ENCODE measurements around the gene ANAPC15. TPM values are rescaled to one million over a fixed set of nuclear protein-coding genes. Genes with fewer than 3 reads are reported as not detected.

ANAPC15 gene
- total and polyA plus RNA-seq, 2 donors (not counting 3 experiments of a cell fraction or from before 2014, with no cell fraction given): 67.0 to 70.5 TPM

DNA sequence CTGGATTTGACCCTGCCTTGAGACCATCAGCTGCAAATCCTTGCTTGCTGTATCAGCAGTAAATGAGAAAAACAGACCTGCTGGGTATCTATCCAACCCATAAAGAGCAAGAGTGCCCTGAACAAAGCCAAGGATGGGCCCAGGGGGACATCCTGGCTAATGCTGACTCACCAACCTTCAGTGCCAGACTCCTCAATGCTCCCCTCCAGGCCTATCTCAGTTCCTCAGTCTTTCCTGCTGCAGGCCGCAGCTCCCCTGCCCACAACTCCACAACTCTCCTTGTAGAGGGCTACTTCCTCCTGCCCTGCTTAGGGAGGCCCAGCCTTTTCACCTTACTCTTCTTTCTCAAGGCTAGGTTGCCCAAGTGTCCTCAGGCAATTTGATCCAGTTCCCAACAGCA lies 12.0 kb downstream of the ANAPC15 start:
- BruUV-seq (replicated peaks): no TSS peak
- peak overlapping the region; percentile 14 for H3K4me2 ChIP-seq (ENCODE audit: insufficient read depth, low read length)
- no peaks in the 10 kb centered on the region for H3K27me3 ChIP-seq (ENCODE audit: control insufficient read depth in 2 of 2, insufficient read depth in 2 of 2, low read length in 2 of 2)
- no peak overlapping the region for H3K9ac ChIP-seq (replicated peaks; ENCODE audit: extremely low read depth, insufficient read depth, low read length)
- H3K4me1 ChIP-seq (ENCODE audit: control insufficient read depth, extremely low read depth, insufficient read depth, low read length): peaks cover 26% of the 10 kb centered on the region
- H3K9me1 ChIP-seq (replicated peaks; ENCODE audit: control insufficient read depth, extremely low read depth, insufficient read depth, low read length): no peaks in the 10 kb centered on the region
- intact Hi-C loops (cut with micrococcal nuclease): no loop called here
- no peaks in the 10 kb centered on the region for H4K20me1 ChIP-seq (replicated peaks; ENCODE audit: control insufficient read depth, extremely low read depth, insufficient read depth, low read length)
- ChIA-PET POLR2A (interaction anchor here (1.2 kb wide), 1 partner anchor 12 kb away, joined by 3 read pairs; the partner anchor contains the start of gene ANAPC15), CTCF (interaction anchor here (0.7 to 3.4 kb wide), 9 partner anchors 8 to 330 kb away, joined by 3 to 35 read pairs (median 5); partner anchors contain the start of gene ANAPC15)
- dilution Hi-C loops (cut with MboI; ENCODE audit: extremely low pct_ligation_motif_present, low sequenced_read_pairs): no loop called here
- H3K36me3 ChIP-seq (ENCODE audit: control insufficient read depth in 2 of 2, extremely low read depth in 1 of 2, insufficient read depth in 2 of 2, low read length in 2 of 2): peaks cover 11 to 19% of the 10 kb centered on the region in 2 experiments
- peaks cover 29% of the 10 kb centered on the region for H3K79me2 ChIP-seq (ENCODE audit: control insufficient read depth, insufficient read depth, low read length)
- no peak overlapping the region for H2AFZ ChIP-seq (ENCODE audit: low read depth, low read length)
- no peak overlapping the region for H3K27ac ChIP-seq (ENCODE audit: insufficient read depth, low read depth, low read length)
- no peak for FAIRE-seq
- H3K9me3 ChIP-seq (replicated peaks; ENCODE audit: control insufficient read depth, insufficient read depth, low read length): no peaks in the 10 kb centered on the region
- no peak overlapping the region for H3K4me3 ChIP-seq (replicated peaks in 1 of 3; ENCODE audit: insufficient read depth in 1 of 3, low read depth in 1 of 3, low read length in 3 of 3)
- peak; percentile 44 for DNase-seq (ENCODE audit: low read depth, low spot score)
- TF ChIP-seq MYC (IDR thresholded peaks at IDR 0.05; ENCODE audit: low read depth, low read length) (no peak), FOS (IDR thresholded peaks at IDR 0.05; ENCODE audit: borderline replicate concordance, insufficient read depth, low read length) (no peak), MAX (IDR thresholded peaks at IDR 0.05; ENCODE audit: insufficient read depth, insufficient read length) (no peak)

DNA sequence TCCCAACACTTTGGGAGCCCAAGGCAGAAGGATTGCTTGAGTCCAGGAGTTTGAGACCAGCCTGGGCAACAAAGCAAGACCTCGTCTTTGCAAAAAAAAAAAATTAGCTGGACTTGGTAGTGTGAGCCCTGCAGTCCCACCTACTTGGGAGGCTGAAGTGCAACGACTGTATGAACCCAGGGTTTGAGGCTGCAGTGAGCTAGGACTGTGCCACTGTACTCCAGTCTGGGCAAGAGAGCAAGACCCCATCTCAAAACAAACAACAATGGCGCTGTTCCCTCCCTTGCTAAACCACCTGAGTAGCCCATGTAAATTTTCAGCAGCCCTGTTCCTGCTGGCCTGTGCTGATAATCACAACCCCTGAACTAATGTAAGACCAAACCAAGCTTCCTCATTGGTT lies 12.5 kb downstream of the ANAPC15 start:
- CTCF ChIA-PET: interaction anchor here (0.8 to 3.4 kb wide), 7 partner anchors 9 to 80 kb away, joined by 3 to 35 read pairs (median 6); no protein-coding TSS in a partner anchor
- DNase-seq (ENCODE audit: low read depth, low spot score): no peak
- Histone ChIP-seq H3K36me3 (ENCODE audit: control insufficient read depth in 2 of 2, extremely low read depth in 1 of 2, insufficient read depth in 2 of 2, low read length in 2 of 2) (peaks cover 11 to 19% of the 10 kb centered on the region in 2 experiments), H2AFZ (ENCODE audit: low read depth, low read length) (no peak overlapping the region), H3K27ac (ENCODE audit: insufficient read depth, low read depth, low read length) (no peak overlapping the region), H4K20me1 (replicated peaks; ENCODE audit: control insufficient read depth, extremely low read depth, insufficient read depth, low read length) (no peaks in the 10 kb centered on the region), H3K4me2 (ENCODE audit: insufficient read depth, low read length) (peak overlapping the region; percentile 14), H3K9me1 (replicated peaks; ENCODE audit: control insufficient read depth, extremely low read depth, insufficient read depth, low read length) (no peaks in the 10 kb centered on the region), H3K79me2 (ENCODE audit: control insufficient read depth, insufficient read depth, low read length) (peaks cover 29% of the 10 kb centered on the region), H3K9me3 (replicated peaks; ENCODE audit: control insufficient read depth, insufficient read depth, low read length) (no peaks in the 10 kb centered on the region), H3K27me3 (ENCODE audit: control insufficient read depth in 2 of 2, insufficient read depth in 2 of 2, low read length in 2 of 2) (no peaks in the 10 kb centered on the region), H3K4me1 (ENCODE audit: control insufficient read depth, extremely low read depth, insufficient read depth, low read length) (peaks cover 26% of the 10 kb centered on the region), H3K4me3 (replicated peaks in 1 of 3; ENCODE audit: insufficient read depth in 1 of 3, low read depth in 1 of 3, low read length in 3 of 3) (no peak overlapping the region), H3K9ac (replicated peaks; ENCODE audit: extremely low read depth, insufficient read depth, low read length) (no peak overlapping the region)
- POLR2A ChIA-PET: interaction anchor here (1.2 kb wide), 1 partner anchor 12 kb away, joined by 3 read pairs; the partner anchor contains the start of gene ANAPC15
- BruUV-seq (replicated peaks): no TSS peak
- dilution Hi-C loops (cut with MboI; ENCODE audit: extremely low pct_ligation_motif_present, low sequenced_read_pairs) (no loop called here), intact Hi-C loops (cut with micrococcal nuclease) (no loop called here)
- TF ChIP-seq POLR2AphosphoS5 (IDR thresholded peaks at IDR 0.05; ENCODE audit: insufficient read depth, low read depth, low read length) (no peak), FOS (IDR thresholded peaks at IDR 0.05; ENCODE audit: borderline replicate concordance, insufficient read depth, low read length) (no peak), GATA2 (IDR thresholded peaks at IDR 0.05; ENCODE audit: insufficient read depth, insufficient read length, low read depth, low read length) (no peak), POLR2A (IDR thresholded peaks at IDR 0.05; ENCODE audit: low read depth, low read length) (no peak), MAX (IDR thresholded peaks at IDR 0.05; ENCODE audit: insufficient read depth, insufficient read length) (no peak), EZH2 (IDR thresholded peaks at IDR 0.05; ENCODE audit: borderline replicate concordance, low read depth, low read length, severe bottlenecking) (no peak), JUN (IDR thresholded peaks at IDR 0.05; ENCODE audit: borderline replicate concordance, insufficient read depth, insufficient read length, low read depth) (no peak), MYC (IDR thresholded peaks at IDR 0.05; ENCODE audit: low read depth, low read length) (no peak)
- TF ChIP-seq, protein P1, sequence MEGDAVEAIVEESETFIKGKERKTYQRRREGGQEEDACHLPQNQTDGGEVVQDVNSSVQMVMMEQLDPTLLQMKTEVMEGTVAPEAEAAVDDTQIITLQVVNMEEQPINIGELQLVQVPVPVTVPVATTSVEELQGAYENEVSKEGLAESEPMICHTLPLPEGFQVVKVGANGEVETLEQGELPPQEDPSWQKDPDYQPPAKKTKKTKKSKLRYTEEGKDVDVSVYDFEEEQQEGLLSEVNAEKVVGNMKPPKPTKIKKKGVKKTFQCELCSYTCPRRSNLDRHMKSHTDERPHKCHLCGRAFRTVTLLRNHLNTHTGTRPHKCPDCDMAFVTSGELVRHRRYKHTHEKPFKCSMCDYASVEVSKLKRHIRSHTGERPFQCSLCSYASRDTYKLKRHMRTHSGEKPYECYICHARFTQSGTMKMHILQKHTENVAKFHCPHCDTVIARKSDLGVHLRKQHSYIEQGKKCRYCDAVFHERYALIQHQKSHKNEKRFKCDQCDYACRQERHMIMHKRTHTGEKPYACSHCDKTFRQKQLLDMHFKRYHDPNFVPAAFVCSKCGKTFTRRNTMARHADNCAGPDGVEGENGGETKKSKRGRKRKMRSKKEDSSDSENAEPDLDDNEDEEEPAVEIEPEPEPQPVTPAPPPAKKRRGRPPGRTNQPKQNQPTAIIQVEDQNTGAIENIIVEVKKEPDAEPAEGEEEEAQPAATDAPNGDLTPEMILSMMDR (IDR thresholded peaks at IDR 0.05; ENCODE audit: extremely low read depth in 1 of 2, insufficient read depth in 1 of 2, low read depth in 1 of 2, low read length in 2 of 2): no peak
- no peak for FAIRE-seq

Measured in endothelial cell of umbilical vein (primary cell).